CD1c-positive myeloid dendritic cell (primary cell): Measurements from ENCODE around the gene SVOPL.

ENCODE experiments used
- DNase-seq: peaks from one replicate; pipeline ENCODE4 v3.0.0-alpha.2; 2016; ENCODE audit errors: extremely low spot score

Gene SVOPL

DNA sequence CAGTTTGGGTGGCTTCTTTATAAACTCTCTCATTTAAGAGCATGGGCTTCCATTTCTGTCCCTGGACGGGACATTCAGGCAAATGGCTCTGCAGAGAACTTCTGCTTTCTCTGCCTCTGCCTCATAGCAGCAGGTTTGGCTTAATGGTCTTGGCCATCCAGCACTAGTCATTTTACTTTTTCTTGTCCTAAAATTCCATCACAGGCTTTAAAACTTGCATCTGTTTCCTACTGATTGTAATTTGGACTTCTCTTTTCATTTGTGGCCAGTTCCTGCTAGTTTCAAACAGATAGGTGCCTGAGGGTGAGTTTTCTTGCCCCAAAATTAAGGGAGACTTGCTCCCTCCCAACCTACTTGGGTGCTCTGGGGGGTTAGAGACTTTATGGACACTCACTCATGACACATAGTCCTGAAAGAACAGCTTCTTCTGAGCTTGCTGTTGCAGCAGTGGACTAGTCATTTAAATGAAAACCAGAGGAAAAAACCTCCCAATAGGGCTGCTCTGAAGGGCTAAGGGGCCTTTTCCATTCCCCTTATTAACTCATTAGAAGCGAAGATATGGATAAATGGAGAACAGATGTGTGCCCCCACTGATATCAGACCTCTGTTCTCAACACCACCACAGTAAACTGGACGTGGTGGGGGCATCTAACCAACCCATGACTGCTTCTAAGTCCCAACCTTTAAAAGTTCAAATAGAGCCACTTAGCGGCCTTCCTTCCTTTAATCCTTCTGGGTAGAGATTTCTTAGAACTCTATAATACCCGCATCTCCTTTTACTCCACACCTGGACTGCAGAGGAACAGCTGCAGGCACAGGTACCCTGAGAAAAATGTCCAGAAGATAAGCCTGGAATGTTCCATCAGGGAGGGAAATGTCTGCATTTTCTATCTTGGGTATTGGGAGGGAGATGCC, 38.8 kb downstream of the SVOPL start:
- DNase-seq = no peak

DNA sequence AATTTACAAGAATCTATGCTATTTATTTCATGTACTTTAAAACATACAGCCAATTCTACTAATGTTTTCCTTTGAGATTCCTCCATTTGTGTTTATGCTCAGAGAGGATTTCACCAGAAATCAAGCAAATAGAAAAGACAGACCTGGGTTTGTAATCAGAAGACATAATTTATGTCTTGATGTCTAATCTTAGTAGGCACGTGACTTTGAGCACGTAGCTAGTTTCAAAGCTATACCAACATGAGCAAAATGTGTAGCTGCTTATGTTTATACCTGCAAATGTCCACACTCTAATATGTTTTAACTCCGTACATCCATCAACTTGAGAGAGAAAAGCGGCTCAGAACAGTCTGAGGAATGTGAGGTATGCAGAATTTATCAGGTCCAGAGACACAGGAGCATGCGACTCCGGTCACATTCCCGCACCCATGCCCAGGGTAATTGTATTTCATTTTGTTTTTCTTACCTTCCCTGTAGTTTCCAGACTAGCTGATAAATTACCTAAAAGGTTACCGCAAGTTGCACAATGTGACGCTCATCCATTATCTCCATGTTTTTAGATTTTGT, 40.0 kb downstream of the SVOPL start:
- no peak for DNase-seq

DNA sequence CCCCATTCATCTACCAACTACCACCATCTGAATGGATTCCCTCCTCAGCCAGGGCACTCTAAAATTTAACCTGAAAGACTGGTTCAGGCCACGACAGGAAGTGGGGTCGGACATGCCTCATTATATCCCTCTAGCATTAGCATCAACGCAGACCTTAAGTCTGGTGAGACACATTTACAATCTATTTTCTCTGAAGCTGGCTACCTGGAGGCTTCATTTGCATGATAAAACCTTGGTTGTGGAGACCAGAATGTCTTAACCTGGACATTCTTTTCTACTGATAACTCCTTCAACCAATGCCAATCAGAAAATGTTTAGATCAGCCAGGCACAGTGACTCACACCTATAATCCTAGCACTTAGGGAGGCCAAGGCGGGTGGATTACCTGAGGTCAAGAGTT, 42.3 kb downstream of the SVOPL start:
- no peak for DNase-seq

DNA sequence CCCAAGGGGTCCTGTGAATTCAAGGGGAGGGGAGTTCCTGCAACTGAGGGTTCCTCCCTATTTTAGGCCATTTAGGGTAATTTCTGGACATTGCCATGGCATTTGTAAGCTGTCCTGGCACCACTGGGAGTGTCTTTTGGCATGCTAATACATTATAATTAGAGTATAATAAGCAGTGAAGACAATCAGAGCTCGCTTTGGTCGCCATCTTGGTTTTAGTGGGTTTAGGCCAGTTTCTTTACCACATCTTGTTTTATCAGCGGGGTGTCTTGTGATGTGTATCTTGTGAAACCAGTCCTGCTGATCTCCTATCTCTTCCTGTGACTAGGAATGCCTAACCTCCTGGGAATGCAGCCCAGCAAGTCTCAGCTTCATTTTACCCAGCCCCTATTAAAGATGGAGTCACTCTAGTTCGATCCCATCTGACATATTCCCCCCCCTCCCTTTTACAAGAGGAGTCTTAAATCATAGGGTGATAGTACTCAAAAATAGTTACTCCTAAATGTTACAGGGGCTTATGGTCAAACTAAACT, 43.2 kb downstream of the SVOPL start:
- no peak for DNase-seq

DNA sequence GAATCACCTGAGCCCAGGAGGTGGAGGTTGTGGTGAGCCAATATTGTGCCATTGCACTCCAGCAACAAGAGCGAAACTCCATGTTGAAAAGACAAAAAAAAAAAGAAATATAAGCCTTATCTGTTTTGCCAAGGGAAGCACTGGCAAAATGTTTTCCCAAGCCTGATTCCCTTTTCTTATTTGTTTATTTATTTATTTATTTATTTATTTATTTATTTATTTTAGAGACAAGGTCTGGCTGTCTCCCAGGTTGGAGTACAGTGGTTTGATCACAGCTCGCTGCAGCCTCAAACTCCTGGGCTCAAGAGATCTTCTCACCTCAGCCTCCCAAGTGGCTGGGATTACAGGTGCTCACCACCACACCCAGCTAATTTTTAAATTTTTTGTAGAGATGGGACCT, 44.2 kb downstream of the SVOPL start:
- DNase-seq = no peak

DNA sequence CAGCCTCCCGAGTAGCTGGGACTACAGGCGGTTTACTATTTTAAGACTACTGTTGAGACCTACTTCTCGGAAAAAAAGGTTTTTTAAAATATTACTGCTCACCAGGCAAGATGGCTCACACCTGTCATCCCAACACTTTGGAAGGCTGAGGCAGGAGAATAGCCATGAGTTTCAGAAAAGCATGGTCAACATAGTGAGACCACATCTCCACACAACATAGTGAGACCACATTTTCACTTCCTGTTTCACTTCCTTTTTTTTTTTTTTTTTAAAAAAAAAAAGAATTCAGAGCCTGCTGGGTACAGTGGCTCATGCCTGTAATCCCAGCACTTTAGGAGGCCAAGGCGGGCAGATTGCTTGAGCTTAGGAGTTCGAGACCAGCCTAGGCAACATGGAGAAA, 46.5 kb downstream of the SVOPL start:
- DNase-seq = no peak

DNA sequence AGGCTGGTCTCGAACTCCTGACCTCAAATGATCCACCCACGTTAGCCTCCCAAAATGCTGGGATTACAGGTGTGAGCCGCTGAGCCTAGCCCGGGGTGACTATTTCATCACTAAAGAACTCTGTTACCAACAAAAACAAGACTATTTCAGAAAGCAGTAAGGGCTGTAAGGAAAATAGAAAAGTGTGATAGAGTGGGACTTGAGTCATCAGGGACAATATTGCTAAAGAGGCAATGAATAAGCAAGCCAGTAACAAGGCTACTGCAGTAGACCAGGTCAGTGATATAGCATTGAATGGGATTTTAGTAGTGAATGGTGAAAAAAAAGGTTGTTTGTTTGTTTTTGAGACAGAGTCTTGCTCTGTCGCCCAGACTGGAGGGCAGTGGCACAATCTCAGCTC, 51.7 kb downstream of the SVOPL start:
- no peak for DNase-seq

DNA sequence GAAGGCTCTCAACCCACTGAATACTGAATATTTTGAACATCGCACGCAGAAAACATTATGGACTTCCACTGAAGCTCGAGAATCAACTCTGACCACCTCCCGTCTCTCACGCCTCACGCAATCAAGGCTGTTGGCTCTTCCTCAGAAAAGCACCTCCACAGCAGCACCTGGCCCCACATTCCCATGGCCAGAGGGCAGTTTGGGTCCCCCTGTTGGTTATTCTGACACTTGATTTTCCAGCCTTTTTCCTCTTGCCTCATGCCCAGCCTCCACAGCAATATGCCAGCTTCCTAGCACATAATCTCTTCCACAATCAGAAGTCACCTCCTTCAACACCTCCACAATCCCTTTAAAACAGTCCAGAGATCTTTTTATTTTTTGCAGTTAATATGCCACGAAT, 55.9 kb downstream of the SVOPL start:
- no peak for DNase-seq

DNA sequence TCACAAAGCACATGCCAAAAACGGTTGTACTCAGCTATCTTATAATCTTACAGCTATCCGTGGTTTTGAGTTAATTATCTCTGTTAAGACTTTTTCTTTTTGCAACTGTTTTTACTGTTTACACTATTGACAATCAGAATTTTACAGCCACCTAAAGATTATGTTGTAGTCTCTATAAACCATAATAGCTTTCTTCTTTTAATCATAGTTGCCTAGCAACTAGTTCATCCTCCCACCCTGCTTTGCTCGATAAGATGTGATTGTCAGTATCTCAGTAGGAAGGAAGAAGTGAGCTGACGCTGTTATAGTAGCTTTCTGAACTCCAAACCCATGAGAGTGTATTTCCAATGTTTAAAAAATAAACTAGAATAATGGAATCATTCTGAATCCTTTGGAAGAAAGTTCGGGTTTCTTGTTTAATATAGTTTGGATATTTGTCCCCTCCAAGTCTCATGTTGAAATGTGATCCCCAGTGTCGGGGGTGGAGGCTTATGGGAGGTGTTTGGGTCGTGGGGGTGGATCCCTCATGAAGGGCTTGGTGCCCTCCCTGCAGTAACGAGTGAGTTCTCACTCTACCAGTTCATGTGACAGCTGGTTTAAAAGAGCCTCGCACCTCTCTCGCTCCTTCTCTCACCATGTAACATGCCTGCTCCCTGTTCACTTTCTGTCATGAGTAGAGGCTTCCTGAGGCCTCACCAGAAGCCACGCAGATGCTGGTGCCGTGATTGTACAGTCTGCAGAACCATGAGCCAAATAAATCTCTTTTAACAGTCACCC, 68.1 kb downstream of the SVOPL start:
- no peak for DNase-seq

DNA sequence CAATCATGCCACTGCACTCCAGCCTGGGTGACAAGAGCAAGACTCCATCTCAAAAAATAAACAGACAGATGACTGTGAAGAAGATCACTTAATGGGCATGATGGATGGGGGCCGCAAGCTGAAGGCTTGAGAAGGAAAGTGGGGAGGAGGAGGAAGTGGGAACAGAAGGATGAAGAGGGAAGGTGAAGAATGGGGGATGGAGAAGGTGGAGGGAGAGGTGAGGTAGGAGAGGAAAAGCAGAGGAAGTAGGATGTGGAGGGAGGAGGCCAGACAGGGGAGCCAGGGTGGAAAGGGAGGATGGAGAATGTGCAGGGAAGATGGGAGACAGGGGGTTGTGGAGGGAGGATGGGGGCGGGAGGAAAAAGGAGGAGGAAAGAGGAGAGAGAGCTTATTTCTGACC, 68.8 kb downstream of the SVOPL start:
- no peak for DNase-seq

DNA sequence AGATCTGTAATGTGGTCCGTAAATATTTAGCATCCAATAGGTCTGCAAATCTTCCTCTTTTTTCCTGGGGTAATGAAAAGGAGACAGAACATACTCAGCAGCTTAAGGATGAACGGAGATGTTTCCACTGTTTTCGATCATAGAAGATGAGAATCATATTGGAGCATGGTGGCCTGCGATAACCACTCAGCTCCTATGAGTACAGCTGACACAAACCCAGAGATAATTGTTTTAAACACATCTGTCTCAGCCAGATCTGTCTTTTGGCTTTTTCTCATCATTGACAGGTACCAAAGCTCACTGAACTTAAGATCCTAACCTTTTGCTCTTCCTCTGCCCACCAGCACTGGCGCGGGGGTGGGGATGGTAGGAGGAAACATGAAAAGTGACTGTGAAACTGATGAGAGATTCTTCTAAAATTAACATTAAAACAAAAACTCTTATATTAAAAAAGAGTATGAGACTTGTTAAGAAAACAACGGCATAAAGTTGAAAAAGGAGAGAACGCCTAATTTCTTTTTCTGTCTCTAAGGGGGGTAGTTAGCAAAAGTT, 71.0 kb downstream of the SVOPL start:
- DNase-seq = no peak

DNA sequence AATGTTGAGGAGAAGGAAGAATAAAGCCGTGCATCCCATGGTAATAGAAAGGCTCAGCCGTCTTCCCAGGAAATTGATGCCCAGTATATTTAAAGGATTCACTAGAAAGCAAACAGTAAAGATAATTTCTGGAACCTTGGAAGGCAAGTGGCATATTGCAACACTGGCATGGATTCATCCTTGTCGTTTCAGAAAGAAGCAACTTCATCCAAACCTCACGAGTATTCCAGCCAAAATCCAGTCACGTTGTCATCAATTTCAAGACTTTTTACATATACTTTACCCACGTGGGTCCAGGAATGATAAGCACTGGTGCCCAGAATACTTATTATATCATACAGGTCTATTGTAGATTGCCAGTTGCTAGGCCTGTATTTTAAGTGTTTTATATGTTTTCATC, 73.8 kb downstream of the SVOPL start:
- no peak for DNase-seq

DNA sequence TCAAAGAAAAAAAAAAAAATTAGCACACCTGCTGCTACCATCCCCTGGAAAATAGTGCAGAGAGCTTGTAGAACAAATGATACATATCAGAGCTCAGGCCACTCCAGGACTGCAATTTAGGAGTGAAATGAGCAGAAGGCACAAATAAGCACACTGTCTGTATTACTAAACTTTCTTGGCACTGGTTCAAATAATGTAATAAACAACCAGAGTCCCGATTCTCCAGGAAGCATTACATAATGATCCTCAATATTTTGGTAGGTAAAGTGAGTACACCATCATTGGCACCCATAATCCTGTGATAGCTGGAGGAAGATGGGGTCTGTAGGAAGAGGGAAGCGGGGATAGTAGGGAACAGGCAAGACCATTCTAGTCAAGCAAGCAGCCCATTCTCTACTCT, 74.3 kb downstream of the SVOPL start:
- DNase-seq = no peak

DNA sequence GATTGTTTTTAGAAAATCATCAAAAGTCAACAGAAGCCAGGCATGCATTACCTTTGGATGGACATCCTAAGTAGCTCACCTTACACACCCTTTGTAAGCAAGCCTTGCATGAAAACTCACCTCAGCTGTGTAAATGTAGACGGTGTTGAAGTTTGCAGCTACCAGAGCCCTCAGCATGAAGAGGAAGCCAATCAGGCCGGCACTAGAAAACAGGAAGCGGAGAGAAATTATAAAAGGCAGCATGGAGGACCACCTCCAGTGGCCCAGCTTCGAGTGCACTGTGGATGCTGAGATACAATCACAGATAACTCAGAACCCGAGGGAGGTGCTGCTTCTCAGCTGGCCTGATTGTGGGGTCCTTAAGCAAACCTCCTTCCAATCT, 75.3 kb downstream of the SVOPL start:
- no peak for DNase-seq

DNA sequence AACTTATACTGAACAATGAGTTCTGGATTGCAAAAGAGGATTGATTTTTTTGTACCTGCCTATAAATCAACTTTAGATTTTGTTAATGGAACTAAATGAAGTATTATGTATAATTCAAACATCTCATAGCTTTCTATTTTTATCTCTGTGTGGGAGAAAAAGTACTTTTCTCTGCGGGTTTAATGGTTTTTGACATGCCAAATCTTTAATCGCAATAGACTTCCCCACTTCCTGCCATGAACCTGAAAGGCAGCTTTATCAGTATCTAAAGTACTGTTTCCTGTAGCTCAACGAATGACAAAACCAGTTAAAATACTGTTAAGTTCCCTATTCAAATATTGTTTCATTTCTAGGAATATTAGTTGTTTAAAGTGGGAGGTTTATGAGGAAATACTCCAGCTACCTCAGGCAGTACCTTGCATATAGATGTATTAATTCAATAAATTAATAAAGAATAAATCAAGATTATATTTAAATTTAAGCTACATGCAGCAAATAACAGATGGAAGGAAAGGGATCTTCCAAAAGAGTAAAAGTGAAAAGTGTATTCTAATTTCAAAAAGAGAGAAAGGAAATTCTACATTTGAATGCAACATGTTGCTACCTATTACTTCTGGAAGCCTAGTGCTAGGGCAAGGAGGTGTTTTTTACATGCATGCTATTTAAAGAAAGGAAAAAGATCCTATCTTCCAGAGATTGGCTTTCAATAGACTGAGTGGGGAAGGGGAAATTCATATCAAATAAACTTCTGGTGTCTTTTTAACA, 75.9 kb downstream of the SVOPL start:
- no peak for DNase-seq

DNA sequence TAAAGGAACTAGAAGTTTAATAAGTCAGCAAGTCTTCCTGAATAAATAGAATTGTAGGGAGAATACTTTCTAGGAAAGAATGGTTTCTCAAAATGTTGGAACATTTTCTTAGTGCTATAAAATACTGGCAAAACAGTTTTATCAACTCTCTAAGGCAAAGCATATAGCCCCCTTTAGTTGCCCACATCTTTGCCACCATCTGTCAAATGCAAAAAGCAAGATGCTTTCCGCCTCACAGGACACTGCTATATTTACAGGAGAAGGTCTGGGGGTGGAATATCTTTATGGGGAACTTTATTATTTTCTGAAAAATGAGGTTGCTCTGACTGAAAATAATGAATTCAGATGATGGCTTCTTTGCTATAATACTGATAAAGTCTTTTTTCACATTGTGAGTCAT, 78.3 kb downstream of the SVOPL start:
- no peak for DNase-seq

DNA sequence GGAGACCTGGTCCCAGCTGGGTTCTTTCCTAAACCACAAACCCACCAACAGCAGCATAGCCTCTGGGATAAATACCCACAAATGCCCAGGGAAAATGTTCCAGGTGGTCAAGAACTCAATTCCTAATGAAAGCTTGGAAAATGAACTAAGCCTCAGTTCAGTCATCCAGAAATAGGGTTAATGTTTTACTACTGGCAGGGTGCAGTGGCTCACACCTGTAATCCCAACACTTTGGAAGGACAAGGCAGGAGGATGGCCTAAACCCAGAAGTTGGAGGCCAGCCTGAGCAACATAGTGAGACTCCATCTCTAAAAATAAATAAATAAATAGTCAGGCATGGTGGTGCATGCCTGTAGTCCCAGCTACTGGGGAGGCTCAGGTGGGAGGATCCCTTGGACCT, 82.2 kb downstream of the SVOPL start:
- no peak for DNase-seq

DNA sequence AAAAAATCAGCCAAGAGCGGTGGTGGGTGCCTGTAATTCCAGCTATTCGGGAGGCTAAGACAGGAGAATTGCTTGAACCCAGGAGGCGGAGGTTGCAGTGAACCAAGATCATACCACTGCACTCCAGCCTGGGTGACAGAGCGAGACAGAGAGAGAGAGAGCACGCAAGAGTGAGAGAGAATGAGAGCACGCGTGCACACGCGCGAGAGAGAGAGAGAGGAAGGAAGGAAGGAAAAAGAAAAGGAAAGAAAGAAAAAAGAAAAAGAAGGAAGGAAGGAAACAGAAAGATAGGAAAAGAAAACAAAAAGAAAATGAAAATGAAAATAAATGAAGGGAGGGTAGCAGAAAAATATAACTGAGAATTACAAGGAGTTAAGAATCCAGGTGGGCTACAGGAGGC, 82.7 kb downstream of the SVOPL start:
- no peak for DNase-seq

DNA sequence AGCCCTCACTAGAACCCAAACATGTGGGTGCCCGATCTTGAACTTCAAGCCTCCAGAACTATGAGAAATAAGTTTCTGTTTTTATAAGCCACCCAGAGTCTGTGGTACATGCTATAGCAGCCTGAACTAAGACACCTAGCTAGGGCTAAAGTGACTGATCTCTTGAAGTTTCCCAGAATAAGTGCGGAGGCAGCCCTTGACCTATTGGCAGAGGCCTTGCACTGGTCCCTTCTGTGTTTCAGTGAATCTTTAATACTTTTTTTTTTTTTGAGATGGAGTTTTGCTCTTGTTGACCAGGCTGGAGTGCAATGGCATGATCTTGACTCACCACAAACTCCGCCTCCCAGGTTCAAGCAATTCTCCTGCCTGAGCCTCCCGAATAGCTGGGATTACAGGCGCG, 85.1 kb downstream of the SVOPL start:
- DNase-seq = no peak

DNA sequence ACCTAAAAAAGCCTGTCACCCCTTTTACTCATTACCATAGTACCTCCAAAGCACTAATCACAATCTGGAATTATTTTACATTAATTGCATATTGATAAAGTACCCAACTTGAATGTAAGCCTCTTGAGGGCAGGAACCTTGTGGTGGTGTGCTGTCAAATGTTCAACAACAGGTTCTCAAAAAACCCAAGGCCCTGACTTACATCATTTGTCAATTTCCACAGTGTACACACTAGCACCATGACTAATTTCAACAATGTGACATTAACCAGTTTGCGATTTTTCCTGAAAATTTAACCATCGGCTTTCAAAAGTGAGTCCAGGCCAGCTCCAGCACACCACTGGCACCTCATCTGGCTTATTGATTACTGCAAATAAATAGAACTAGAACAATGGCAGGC, 87.5 kb downstream of the SVOPL start:
- no peak for DNase-seq

DNA sequence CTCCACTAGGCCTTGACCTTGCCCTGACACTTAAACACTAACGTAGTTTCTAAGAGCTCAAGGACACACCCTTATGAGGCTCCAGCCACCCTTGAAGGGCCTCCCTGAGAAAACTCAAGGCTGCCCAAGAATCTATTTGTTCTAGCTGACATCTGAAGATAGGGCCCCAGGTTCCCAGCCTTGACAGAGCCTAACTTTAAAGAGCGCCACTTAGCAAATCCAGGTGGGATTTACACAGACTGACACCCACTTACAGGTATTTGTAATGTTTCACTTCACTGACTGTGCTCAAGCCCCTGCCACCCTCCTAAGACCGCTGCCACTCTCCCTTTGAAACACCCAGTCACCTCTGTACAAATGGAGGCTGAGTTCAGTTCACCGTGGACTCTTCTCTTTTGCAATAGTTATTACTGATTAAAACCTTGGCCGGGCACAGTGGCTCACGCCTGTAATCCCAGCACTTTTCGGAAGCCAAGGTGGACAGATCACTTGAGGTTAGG, 90.4 kb downstream of the SVOPL start:
- DNase-seq = no peak
